Activated CD4-positive, alpha-beta T cell treated with anti-CD3 and anti-CD28 coated beads, Interleukin-2, Interleukin-4, amounts not matched to agents 100 ng/mL and 50 ng/mL, durations not matched to agents 16 hours and 8 hours (primary cell): ENCODE data around the gene ST6GALNAC2.
"Not testable (repeated sequence)": the region's sequence is repeated elsewhere in the genome, so short reads cannot be mapped to it uniquely, and the experiment has no call there.

Experiments used
- DNase-seq: peaks from one replicate; pipeline ENCODE4 v3.0.0-alpha.2; 2020; ENCODE audit warnings: low spot score

ST6GALNAC2 gene

DNA sequence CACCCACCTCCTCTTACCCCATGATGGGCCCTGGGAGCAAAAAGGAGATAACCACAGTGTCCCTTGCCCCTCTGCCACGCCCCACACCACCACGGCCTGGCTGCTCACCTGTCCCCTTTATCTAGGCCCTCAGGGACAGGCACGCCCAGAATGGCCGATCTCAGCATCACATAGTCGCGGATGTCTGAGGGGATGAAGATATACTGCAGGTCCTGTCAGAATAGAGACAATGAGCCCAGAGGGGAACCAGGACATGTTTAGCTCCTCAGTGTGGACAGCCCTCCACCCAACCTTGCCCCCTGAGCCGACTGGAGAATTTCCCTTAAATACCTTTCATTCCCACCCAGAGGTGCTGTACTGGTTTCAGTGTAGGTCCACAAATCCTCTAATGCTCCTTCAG is 15.2 kb downstream of the ST6GALNAC2 start:
- DNase-seq, result no peak

DNA sequence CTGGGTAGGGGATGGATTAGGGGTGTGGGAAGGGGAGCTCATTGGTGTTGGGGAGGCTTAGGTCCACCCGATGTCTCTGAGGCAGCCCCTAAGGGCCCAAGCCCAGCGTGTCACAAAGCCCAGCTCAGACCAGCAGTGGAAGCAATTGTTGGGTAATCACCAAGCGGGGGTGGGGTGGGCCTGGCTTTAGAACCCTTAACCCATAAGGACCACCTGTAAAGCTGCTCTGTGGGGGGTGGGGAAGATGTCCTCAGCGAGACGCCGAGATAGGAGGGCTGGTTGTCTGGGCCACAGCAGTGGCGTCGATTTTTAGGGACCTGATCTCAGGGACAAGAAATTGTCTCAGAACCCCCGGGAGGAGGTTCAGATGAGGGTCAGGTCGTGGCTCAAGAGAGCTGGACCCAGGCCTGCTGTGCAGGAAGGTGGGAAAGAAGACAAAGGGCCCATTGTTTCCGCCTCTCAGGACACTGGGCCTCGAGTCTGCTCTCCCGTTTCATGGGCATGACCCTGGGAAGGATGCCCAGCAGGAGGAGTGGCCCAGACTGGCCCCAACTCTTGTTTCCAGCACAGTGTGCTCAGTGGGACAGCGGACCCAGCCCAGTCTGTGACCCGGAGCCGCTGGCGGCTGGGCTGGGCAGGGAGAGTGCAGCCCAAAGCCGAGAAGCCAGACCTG is 15.9 kb downstream of the ST6GALNAC2 start:
- no peak for DNase-seq

DNA sequence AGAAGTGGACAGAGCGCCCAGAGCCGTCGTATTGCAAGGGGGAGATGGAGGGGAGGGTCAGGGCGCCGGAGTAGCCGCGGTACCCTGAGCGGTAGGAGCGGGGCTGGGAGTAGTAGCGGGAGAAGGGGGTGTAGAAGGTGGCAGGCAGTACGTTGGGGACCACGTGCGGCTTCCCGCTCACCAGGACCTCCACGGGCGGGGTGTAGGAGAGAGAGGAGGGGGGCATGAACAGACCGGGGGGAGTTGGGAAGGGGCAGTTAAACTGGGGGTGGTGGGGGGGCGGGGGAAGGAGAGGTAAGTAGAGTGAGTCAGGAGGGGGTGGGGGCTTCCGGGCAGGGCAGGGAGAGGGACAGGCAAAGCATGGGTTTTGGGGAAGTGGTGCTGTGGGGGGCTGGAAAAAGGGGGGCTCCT is 16.8 kb downstream of the ST6GALNAC2 start:
- DNase-seq, result no peak

DNA sequence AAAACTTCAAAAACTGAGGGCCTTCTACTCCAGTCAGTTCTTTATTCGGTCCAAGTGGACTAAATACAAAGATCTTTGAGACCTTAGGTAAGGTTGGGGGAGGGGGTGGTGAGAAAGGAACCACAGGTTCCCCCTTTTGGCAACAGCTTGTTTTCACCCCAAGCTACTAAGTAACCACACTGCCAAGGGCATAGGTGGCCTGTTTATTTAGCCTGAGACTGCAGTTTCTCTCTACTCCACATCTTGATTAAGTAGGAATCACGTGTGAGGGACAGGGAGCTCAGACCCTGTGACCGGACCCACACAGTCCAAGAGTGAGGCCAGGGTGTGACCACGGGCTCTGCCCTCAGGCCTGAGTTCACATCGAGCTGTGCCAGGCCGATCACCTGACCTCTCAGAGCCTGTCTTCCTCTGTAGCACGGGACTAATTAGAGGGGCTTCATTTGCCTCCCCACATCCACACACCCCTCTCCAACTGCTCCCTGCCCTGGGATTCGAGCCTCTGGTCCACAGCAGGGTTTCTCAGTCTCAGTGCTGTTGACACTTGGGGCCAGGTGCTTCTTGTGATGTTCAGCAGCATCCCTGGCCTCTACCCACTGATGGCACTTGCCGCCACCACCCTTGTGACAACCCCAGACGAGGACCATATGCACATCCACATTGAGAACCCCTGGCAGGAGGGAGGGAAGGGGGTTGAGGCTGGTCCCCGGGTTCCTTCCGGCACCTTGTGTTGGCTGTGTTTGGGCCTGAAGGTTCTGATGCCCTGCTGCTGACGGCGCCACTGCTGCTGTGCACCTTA is 17.8 kb downstream of the ST6GALNAC2 start:
- DNase-seq, result no peak

DNA sequence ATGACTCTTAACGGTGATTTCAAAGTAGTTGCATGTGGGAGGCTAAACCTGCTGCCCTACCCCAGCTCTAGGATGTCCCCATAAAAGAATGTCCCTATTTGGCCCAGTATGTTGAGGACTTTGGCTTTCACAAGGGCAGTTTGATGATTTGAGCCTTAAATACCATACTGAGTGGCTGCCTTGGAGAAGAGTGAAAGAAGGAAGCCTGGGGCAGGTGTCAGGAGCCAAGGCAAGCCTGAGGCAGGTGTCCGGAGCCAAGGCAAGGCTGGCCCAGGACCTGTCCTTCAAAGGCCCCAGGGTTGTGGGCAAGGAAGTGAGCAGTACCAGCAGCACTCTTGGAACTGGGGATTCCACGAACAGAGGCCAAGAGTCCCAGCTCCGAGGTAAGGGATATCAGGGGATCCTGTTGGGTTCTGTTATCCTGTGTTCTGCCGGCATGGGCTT is 18.6 kb downstream of the ST6GALNAC2 start:
- no peak for DNase-seq

DNA sequence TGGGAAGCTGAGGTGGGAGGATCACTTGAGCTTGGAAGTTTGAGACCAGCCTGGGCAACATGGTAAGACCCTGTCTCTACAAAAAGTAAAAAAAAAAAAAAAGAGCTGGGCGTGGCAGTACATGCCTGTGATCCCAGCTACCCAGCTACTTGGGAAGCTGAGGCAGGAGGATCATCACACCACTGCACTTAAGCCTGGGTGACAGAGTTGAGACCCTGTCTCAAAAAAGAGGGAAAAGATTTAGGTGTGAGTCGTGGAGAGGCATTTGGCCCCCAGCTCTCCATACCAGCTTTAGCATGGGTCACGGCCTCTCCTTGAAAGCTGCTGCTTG is 19.1 kb downstream of the ST6GALNAC2 start:
- DNase-seq, result no peak

DNA sequence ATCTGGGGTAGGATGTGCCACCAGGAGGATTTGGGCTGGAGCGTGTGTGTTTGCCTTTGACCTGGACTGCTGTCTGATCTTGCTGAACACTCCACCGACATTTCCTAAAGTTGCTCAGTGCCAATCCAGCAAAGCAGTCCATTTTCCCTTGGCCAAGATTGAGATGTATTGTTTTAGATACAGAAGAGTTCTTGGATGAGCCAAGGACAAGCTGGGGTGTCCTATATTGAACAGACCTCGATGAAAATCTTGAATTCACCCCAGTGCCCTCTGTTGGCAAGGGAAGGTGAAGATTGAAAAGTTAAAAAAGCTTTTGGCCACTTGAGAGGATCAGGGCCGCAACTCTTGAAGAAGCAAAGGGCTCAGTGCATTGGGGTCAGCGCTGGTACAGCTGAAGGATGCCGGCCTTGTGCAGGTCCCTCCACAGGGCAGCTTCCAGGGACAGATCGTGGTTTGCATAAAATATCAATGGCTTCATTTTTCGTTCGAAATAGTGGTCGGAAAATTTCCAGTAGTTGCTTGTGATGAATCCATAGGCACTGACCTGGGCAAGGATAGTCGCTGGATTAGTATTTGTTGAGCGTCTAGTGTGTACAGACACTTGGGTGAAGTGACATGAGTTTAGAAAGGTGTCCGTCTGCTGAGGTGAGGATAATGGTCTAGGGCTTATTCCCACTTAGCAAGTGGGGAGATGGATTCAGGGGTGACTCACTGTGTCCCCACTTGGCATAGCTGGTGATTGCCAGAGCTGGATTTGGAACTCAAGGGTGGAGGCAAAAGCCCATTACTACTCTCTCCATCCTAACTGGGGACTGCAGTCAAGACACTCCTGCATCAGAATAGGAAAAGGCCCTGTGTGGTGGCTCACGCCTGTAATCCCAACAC is 19.7 kb downstream of the ST6GALNAC2 start:
- no peak for DNase-seq

DNA sequence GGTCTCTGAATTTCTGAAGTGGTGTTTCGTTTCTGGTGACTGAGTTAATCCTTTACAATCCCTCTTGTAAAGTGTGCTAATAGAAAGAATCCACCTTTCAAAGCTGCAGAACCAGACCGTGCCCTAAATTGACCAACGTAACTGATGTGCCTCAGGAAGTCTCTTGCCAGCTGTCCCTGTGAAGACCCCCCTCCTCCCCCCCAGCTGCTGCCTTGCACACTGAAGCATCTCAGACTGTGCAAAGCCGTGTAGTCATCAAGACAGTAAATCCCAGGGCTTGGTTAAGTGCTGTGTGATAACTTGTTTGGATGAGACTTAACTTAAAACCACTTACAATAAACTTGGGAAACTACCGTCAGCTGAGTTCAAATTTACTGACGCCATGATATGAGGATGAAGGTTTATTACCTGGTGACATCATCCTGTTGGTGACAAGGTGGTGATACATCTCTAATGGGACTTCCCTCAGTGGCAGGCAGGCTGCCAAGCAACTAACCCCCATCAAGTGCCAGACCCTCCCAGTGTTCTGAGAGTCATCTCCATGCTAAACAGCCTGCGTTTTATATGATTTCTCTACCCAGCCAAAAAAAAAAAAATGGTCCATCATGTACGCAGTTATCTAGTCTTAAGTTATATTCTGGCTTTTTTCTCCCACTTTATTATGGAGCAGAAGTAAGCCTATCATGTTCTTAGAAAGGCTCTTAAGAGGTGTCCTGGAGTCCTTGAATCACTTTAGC is 20.5 kb downstream of the ST6GALNAC2 start:
- not testable (repeated sequence) for DNase-seq

DNA sequence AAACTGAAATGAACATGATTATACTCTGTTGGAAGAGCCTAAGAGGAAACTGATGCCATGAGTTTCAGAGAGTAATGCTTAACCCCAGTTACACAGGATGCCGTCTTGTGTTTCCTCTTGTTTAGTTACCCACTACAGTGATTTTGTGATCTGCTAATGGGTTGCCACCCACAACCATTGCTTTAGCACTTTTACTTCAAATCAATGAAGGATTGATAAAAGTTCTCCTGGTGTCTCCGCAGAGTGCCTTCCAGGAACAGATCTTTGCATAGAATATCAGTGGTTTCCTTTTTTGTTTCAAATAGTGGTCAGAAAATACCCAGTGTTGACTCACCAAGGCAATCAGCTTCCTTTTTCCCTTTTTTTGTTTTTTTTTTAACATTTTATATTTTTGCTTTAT is 22.3 kb downstream of the ST6GALNAC2 start:
- not testable (repeated sequence) for DNase-seq

DNA sequence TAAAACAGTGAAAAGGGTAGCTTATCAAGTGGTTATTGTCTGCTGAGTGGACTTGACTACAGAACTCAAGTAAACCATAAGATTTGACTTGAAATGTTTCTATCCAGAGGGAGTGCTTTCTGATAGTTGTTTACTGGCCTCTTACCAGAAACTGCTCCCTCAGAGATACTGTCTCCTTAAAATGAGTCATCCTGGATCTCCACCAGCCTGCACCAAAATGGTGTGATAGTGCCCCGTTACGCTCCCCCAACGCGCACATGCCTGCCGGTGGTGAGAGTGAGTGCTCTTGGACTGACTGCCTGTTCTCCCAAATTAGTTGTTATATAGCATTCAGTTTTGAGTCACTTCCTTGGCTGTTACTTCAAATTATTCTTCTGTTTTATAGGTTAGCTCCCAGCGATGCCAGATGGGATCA is 22.9 kb downstream of the ST6GALNAC2 start:
- peak; percentile 67 for DNase-seq

DNA sequence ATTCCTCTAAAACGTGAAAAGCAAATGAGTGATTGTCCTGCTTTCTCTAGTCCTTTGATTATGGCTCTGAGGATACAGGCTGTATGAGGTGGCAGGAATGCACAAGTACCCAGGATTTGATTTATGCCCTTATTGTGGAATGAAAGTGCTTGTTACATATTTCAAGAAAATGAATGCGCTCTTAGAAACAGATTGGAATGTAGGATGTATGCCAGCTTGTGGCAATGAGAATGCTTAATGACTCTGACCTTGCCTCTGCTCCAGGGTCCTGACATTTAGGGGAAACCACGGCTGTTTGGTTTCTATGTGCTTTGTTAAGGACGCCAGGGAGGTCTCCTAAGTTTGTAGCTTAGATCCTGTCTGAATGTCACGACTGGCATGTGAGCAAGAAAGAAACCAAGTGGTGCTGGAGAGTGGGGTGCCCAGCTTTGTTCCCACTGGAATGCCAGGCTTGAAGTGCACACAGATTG is 23.8 kb downstream of the ST6GALNAC2 start:
- DNase-seq, result no peak

DNA sequence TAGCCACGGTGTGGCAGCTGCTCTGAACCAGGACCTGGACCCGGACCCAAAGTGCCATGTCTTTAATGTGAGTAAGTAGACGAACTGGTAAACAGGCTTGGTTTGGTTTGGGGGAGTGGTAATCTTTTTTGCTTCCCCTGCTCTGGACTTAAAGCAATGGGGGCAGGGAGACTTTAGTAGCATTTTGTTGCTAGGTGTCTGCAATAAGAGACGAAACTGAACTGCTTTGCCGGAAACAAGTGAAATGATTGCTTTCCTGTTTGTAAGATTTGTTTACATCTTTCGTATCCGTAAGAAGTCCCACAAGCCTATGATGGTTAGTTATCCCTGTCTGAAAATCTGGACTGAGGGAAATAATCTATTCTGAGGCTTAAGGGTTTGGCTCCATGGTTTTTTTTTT is 24.3 kb downstream of the ST6GALNAC2 start:
- peak; percentile 43 for DNase-seq

DNA sequence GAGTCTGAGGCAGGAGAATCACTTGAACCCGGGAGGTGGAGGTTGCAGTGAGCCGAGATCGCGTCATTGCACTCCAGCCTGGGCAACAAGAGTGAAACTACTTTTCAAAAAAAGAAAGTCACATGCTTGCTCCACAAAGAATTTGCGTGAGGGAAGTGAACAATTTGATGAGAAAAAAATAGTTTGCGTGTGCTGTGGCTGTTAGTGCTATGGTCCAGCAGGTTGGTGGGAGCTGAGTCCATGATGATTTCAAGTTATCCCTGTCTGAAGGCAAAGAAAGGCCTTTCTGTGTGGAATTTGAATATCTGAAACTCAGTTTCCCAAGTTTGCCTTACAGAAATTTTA is 24.8 kb downstream of the ST6GALNAC2 start:
- DNase-seq, result no peak

DNA sequence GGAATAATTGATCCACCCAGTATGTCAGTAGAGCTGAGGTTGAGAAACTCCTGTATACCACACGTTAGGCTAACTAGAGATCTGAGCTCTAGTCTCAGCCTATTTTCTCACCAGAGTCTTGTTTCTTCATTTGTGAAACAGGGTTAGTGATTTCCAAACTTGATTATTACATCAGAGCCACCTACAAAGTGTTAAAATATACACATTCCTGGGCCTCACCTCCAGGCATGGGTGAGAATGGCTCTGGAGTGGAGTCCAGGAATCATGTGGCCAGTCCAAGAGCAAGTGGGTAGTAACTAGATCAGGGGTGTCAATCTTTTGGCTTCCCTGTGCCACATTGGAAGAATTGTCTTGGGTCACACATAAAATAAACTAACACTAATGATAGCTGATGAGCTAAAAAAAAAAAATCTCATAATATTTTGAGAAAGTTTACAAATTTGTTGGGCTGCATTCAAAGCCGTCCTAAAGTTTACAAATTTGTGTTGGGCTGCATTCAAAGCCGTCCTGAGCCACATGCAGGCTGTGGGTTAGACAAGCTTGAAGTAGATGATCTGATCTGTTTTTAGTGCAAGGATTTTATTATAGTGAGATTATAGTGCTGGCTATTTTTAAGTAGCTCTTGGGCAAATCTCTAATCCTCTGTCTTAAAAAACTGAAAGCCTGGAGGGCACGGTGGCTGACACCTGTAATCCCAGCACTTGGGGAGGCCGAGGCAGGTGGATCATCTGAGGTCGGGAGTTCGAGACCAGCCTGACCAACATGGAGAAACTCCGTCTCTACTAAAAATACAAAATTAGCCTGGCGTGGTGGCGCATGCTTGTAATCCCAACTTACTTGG is 25.4 kb downstream of the ST6GALNAC2 start:
- peak; percentile 46 for DNase-seq

DNA sequence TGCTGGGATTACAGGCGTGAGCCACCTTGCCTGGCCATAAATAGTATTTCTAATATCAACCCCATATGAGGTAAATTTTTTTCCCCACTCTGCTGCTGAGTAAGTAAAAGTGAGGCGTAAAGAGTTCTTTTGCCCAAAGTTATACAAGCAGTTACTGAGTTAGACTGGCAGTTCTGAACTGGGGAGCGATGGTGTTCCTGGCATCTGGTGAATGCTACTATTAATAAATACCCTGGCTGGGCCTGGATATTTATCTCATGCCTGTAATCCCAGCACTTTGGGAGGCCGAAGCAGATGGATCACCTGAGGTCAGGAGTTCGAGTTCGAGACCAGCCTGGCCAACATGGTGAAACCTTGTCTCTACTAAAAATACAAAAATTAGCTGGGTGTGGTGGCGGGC is 26.2 kb downstream of the ST6GALNAC2 start:
- DNase-seq, result not testable (repeated sequence)

DNA sequence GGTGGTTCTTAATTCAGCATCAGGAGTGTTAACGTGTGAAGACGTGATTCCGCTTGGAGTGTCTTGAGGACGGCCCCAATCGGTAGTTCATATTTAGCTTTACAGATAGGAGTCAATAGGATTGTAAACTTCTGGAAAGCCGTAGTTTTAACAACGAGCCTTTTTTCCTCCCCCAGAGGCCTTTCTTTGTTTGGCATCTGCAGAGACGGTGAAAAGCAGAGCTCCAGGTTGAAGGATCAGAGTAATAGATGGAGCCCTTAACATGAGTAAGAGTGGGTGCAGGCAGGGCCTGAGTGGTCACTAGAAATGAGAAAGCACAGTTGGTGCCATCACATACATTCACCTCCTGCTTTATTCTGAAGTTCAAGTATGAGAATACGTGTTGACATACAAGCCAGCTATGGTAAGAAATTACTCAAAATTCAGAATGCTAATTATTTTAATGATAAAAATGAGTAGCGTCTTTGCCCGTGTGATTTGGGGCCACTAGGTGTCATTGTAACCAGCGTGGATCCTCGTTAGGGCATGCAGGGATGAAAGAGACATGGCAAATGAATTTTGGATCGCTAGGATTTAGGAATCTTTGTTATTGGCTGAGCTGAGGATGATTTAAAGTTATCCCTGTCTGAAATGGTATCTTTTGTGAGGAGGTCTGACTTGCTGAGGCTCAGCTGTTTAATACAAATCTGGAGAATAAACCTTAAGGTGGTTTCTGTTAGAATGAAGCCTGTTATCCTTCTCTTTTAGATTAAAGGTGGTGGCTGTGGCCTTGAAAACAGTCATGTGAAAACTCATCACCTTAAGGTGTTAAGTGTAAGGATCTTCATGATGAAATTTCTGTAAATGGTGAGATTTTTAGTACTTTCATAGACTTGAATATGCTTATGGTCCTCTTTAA is 27.2 kb downstream of the ST6GALNAC2 start:
- peak; percentile 38 for DNase-seq

DNA sequence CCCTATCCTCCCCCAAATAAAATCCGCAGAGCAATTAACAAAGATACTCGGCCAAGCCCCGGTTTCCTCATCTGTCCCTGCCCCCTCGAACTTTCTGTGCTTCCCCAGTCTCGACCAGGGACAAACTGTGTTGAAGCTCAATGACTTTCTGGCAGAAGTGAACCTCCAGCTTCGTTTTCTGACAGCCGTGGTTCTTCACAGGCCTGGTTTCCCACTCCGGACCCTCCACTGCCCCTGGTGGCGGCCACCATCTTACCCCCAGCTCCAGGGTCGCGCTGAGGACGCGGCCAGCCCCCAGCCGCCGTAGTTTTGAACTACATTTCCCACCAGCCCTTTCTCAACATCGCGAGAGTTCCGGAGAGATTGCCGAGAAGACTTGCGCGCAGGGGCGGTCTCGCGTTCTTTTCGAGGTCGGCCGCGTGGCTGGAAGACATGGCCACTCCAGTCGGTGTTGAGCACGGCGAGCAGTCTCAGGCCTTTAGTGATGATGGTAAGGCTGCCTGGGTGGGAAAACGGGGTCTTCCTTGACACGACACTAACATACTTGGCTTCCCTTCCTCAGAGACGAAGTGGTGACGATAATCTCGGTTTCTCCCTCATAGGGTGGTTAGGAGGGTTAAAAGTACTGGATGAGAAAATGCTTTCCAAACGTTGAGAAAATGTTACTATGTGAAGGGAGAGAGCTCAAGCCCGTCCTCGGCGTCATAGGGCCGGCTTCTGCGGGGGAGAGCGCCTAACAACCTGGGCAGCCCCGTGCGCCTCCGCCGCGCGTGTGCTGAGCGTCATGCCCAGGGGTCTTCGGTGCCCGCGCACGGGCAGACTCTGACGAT is 28.1 kb downstream of the ST6GALNAC2 start:
- DNase-seq, result peak; percentile 98

DNA sequence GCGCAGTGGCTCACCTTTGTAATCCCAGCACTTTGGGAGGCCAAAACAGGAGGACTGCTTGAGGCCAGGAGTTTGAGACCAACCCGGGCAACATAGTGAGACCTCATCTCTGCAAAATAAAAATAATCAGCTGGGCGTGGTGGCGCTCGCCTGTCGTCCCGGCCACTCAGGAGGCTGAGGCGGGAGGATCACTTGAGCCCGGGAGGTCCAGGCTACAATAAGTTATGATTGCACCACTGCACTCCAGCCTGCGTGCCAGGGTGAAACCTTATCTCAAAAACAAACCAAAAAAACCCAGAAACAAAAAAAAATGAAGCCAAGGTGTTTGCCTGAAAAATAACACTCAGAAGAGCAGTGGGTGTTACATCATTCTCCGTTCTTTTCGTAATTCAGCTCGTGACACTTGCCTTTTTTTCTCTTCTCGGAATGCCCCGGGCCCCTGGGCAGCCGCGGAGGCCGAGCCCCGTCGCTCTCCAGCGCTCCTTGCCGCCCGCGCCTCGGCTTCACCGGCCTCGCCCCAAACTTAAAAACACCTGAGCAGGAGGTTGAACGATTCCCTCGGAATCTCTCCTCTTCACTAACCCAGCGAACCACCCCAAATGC is 28.8 kb downstream of the ST6GALNAC2 start:
- no peak for DNase-seq

DNA sequence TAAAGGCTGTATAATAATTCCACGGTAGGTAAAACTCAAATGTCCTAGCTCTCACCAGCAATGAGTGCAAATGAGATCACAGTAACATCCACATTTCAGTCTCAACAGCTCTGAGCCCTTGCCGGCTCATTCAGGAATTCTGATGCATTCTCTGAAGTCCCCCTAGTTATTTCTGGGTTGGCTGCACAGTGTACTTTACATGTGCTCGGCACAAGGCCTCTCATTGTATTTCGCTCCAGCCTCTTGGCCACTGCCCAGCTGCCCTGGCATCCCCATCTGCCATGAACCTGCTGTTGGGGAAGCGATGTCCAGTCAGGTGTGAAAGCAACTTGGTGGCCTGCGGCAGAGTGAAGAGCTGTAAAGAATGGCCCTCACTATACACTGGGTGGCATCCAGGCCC is 31.5 kb downstream of the ST6GALNAC2 start:
- DNase-seq, result no peak
